GM18861 (cell line): ENCODE measurements around the gene IL34.

Experiments used
- ATAC-seq: cut with Tn5 transposase; IDR thresholded peaks from one replicate; pipeline ENCODE4 v1.9.1; 2021; ENCODE audit not compliant: unreplicated experiment

The IL34 gene

GRCh38 chr16:70676675-70677498, 30.5 kb downstream of the IL34 start:
- no peak for ATAC-seq

DNA sequence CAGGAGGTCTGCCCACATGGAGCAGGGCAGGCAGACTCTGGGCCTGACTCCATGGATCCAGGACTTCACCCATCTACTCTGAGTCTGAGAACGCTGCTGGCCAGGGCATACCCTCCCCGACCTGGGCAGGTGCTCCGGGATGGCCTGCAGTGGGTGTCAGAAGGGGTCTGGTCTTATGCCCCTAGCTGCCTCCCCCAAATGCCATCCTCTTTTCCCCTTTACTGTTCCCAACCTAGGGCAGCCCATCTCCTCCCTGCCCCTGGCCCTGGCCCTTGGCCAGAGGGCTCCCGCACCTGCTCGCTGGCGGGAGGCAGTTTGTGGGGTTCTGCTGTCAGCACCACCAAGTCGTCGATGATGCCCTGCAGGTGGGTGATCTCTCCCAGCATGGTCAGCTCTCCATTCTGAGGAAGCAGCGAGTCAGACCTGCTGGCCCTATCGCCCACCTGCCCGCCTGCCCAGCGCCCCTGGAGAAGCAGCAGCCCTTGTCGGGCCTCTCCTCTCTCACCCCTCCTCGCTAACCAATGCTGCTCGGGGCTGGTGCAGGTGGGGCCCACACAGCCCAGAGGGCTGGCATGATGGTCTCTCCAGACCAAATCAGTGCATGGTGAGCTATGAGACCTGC, 31.3 kb downstream of the IL34 start:
- no peak for ATAC-seq

DNA sequence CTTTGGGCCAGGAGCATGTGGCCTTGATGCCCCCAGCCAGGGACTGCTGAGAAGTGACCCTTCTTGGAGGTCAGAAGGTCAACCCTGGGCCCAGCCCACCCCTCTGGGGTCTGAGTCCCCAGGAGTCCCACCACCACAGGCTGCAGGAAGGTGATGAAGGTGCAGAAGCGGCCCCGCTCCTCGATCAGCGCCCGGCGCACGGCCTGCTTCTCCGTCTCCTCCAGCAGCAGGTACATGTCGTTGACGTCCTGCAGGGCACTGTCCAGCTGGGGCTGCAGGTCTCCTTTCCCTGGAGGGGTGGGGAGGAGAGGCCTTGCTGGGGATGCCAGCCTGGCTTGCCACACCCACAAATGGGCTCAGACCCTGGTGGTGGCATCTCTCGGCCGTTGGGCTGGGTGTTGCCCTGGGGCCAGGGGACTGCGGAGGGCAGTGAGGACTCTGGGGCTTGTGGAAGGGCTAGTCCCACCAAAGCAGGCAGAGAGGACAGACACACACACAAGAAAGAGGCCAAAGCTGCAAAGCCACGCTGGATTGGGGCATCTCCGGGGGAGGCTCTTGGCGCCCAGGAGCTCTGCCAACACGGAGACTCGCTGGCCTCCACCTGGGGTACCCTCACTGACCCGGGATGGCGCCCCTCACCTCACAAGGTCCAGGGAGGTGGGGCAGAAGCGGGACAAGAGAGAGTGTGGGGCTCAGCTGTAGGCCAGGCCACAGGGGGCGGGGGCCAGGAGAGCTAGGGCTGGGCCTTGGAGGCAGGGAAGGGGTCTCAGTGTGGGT, 31.9 kb downstream of the IL34 start:
- ATAC-seq, result no peak

DNA sequence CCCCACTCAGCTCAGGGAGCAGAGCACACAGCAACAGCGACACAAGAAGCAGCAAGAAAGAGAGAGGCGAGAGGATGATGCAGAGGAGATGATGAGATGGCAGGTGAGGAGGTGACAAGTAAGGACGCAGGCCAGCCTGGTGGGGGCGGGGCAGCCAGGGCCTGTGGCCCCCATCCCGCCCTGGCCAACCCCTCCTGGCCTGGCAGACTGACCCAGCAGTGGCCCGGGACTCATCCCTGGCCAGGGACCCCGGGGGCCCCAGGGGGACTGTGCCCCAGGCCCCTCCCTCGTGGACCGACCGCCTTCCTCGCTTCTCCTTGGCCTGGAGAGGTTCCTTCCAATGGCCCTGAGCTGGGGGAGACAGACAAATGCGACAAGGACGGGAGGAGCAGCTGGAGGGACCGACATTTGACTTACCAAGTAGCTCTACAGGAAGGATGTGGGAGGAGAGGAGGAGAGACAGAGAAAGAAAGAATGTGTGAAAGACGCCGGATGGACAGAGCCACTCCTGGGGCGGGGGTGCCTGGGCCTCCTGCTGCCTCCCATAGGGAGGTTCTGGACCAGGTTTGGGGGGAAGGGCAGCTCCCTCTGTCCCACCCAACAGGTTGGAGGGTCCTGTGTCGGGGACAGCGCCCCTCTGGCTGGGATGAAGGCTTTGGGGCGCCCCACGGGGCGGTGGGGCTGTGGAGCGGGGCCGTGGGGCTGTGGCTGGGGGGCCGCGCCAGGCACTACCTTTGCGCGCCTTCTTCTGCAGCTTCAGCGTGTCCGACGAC, 32.7 kb downstream of the IL34 start:
- no peak for ATAC-seq

- no peak for ATAC-seq
Observed at GRCh38 chr16:70679671-70680494, 33.5 kb downstream of the IL34 start.

GRCh38 chr16:70680495-70681381, 34.4 kb downstream of the IL34 start:
- no peak for ATAC-seq

GRCh38 chr16:70681382-70682238, 35.3 kb downstream of the IL34 start:
- ATAC-seq, result no peak

- no peak for ATAC-seq
Observed at GRCh38 chr16:70682239-70683145, 36.1 kb downstream of the IL34 start.

GRCh38 chr16:70683146-70683944, 37.0 kb downstream of the IL34 start:
- ATAC-seq, result no peak

GRCh38 chr16:70684146-70685060, 38.0 kb downstream of the IL34 start:
- no peak for ATAC-seq

DNA sequence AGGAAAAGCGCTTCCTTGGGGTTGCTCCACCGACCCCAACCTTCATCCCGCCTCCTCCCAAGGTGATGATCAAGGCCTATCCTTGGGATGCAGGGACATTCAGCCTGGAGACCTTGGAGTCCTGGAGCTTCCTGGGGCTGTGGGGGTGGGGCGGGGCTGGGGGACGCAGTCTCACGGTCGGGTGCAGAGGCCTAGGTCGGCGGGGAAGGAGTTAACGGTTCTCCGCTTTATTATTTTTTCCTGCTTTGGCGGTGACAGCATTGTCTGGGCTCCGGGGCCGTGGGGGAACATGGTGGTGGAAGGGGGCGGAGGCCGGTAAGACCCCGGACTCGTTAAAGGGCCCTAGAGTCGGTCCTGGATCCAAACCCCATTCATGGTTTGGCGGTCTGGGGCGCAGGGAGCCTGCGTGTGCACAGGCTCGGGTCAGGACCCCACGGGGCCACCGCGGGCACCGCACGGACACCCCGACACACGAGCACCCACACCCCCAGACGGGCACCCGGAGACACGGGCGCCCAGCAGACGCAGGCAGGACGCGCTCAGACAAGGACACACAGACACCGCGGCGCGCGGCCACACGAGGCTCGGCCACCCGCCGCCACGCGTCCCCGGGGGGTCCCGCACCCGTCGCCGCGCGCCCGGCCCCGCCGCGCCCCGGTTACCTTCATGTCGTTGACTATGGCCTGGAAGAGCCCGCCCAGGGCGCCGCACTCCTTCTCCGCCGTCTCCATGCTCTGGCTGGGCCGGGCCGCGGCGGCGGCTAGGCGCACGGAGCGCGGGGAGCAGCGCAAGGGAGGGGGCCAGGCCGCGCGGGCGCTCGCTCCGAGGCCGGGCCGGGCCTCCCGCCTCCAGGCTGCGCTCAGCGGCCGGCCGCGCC, 38.9 kb downstream of the IL34 start:
- ATAC-seq, result no peak

GRCh38 chr16:70685938-70686375, 39.6 kb downstream of the IL34 start, which contains the start of gene MTSS2:
Gene MTSS2 (minus strand): TSS chr16:70686053. CDS start chr16:70685791, 262 bp downstream.
- no peak for ATAC-seq

- ATAC-seq, result no peak
Observed at GRCh38 chr16:70686376-70687101, 40.2 kb downstream of the IL34 start.

- ATAC-seq, result no peak
Observed at GRCh38 chr16:70687102-70687511, 40.7 kb downstream of the IL34 start.
